ENCODE measurements around the gene FAM227B. TPM values are rescaled to one million over a fixed set of nuclear protein-coding genes. Genes with fewer than 3 reads are reported as not detected.

The FAM227B gene
- polyA plus RNA-seq, 1 donor (not counting 4 experiments of a cell fraction or from before 2014, with no cell fraction given), result 7.2 TPM

- H3K27ac ChIP-seq (ENCODE audit: control insufficient read depth, insufficient read depth, low read length), result no peak overlapping the region
- no peaks in the 10 kb centered on the region for H4K20me1 ChIP-seq (ENCODE audit: control insufficient read depth, extremely low read depth, insufficient read depth, low read length)
- FAIRE-seq (no peak), DNase-seq (ENCODE audit: low read depth, low spot score) (no peak)
- H3K4me1 ChIP-seq (ENCODE audit: control insufficient read depth, extremely low read depth, insufficient read depth, low read length), result no peaks in the 10 kb centered on the region
- no peaks in the 10 kb centered on the region for H3K36me3 ChIP-seq (ENCODE audit: control insufficient read depth in 2 of 2, extremely low read depth in 1 of 2, insufficient read depth in 2 of 2, low read length in 2 of 2)
- dilution Hi-C loops (cut with MboI; ENCODE audit: extremely low pct_ligation_motif_present, low sequenced_read_pairs), result no loop called here
- H3K79me2 ChIP-seq (ENCODE audit: control insufficient read depth, insufficient read depth, low read length), result no peaks in the 10 kb centered on the region
- H3K27me3 ChIP-seq (ENCODE audit: control insufficient read depth, extremely low read depth, insufficient read depth, low read length), result no peaks in the 10 kb centered on the region
- H3K4me3 ChIP-seq (ENCODE audit: control insufficient read depth in 2 of 3, extremely low read depth in 1 of 3, insufficient read depth in 2 of 3, low read depth in 1 of 3, low read length in 3 of 3), result no peak overlapping the region
- H2AFZ ChIP-seq (ENCODE audit: control insufficient read depth, low read length), result no peak overlapping the region
- no peak overlapping the region for H3K9ac ChIP-seq (ENCODE audit: control insufficient read depth, extremely low read depth, insufficient read depth, low read length)
- H3K4me2 ChIP-seq (ENCODE audit: control insufficient read depth, extremely low read depth, insufficient read depth, low read depth, low read length), result no peak overlapping the region
- TF ChIP-seq EZH2 (IDR thresholded peaks at IDR 0.05; ENCODE audit: low read length) (no peak), CTCF (optimal IDR thresholded peaks at IDR 0.05 in 1 of 3, IDR thresholded peaks at IDR 0.05 in 1 of 3, conservative IDR thresholded peaks at IDR 0.05 in 1 of 3; ENCODE audit: extremely low read depth in 1 of 3, insufficient read depth in 2 of 3, low read length in 3 of 3) (no peak)
- no peaks in the 10 kb centered on the region for H3K9me3 ChIP-seq (ENCODE audit: control insufficient read depth, low read depth, low read length)
- no peaks in the 10 kb centered on the region for H3K9me1 ChIP-seq (ENCODE audit: control insufficient read depth, extremely low read depth, insufficient read depth, low read length)
Observed at GRCh38 chr15:49452595-49452994, 168.0 kb downstream of the FAM227B start.

GRCh38 chr15:49441816-49442215 lies 178.8 kb downstream of the FAM227B start:
- no peaks in the 10 kb centered on the region for H3K9me3 ChIP-seq (ENCODE audit: control insufficient read depth, low read depth, low read length)
- H3K9ac ChIP-seq (ENCODE audit: control insufficient read depth, extremely low read depth, insufficient read depth, low read length), result no peak overlapping the region
- no peaks in the 10 kb centered on the region for H3K36me3 ChIP-seq (ENCODE audit: control insufficient read depth in 2 of 2, extremely low read depth in 1 of 2, insufficient read depth in 2 of 2, low read length in 2 of 2)
- no peak overlapping the region for H3K4me2 ChIP-seq (ENCODE audit: control insufficient read depth, extremely low read depth, insufficient read depth, low read depth, low read length)
- no peaks in the 10 kb centered on the region for H3K4me1 ChIP-seq (ENCODE audit: control insufficient read depth, extremely low read depth, insufficient read depth, low read length)
- H3K9me1 ChIP-seq (ENCODE audit: control insufficient read depth, extremely low read depth, insufficient read depth, low read length), result no peaks in the 10 kb centered on the region
- DNase-seq (ENCODE audit: low read depth, low spot score) (no peak), FAIRE-seq (no peak)
- dilution Hi-C loops (cut with MboI; ENCODE audit: extremely low pct_ligation_motif_present, low sequenced_read_pairs), result no loop called here
- H3K79me2 ChIP-seq (ENCODE audit: control insufficient read depth, insufficient read depth, low read length), result no peaks in the 10 kb centered on the region
- H3K4me3 ChIP-seq (ENCODE audit: control insufficient read depth in 2 of 3, extremely low read depth in 1 of 3, insufficient read depth in 2 of 3, low read depth in 1 of 3, low read length in 3 of 3), result no peak overlapping the region
- no peak overlapping the region for H2AFZ ChIP-seq (ENCODE audit: control insufficient read depth, low read length)
- TF ChIP-seq EZH2 (IDR thresholded peaks at IDR 0.05; ENCODE audit: low read length) (no peak), CTCF (optimal IDR thresholded peaks at IDR 0.05 in 1 of 3, IDR thresholded peaks at IDR 0.05 in 1 of 3, conservative IDR thresholded peaks at IDR 0.05 in 1 of 3; ENCODE audit: extremely low read depth in 1 of 3, insufficient read depth in 2 of 3, low read length in 3 of 3) (no peak)
- no peaks in the 10 kb centered on the region for H4K20me1 ChIP-seq (ENCODE audit: control insufficient read depth, extremely low read depth, insufficient read depth, low read length)
- no peak overlapping the region for H3K27ac ChIP-seq (ENCODE audit: control insufficient read depth, insufficient read depth, low read length)
- H3K27me3 ChIP-seq (ENCODE audit: control insufficient read depth, extremely low read depth, insufficient read depth, low read length), result no peaks in the 10 kb centered on the region
